ENCODE measurements around the gene HOXC13.

The HOXC13 gene

GRCh38 chr12:53987787-53988230, 49.2 kb downstream of the HOXC13 start:
- no peak for TF ChIP-seq TAF1 (IDR thresholded peaks at IDR 0.05; ENCODE audit: borderline replicate concordance, insufficient read depth, low read length)
- no peak for TF ChIP-seq POLR2AphosphoS5 (IDR thresholded peaks at IDR 0.05; ENCODE audit: low read depth, low read length)
- no peak for TF ChIP-seq REST (IDR thresholded peaks at IDR 0.05; ENCODE audit: insufficient read depth in 1 of 2, low read depth in 2 of 2, low read length in 2 of 2)
- TF ChIP-seq SIN3A (IDR thresholded peaks at IDR 0.05; ENCODE audit: borderline replicate concordance, insufficient read depth, low read length) = no peak
- TF ChIP-seq FOXP2 (optimal IDR thresholded peaks at IDR 0.05; ENCODE audit: borderline replicate concordance, extremely low read depth, extremely low read length, insufficient read depth) = no peak

DNA sequence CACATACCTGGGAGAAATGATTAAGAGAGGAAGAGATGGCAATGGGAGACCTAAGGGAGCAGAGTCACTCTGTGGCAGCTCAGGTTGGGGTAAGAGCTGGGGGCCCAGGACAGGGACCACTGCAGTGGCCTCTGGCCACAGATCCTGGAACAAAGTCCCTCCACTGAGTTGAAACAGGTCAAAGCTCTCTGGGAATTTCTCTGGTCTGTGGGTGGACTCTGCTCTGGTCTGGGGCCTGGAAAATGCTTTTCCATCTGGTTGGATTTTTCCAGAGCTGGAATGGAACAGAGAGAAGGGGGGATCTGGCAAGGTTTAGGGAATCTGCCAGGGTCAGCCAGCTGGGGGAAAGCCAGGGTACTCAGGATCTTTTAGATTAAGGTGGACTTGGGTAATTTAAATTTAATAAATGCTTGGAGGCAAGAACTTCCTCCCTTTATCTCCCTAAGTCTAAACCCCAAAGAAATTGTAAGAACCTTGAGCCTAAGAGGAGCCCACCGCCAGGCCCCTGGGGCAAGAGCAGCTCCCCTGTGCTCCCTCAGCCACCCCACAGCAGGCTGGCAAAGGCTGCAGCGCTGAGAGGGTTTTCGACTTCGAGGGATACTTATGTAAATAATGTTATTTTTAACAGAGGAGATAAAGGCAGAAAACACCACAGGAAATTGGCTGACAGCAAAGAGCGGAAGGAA, 50.1 kb downstream of the HOXC13 start:
- no peak for TF ChIP-seq TAF1 (IDR thresholded peaks at IDR 0.05; ENCODE audit: borderline replicate concordance, insufficient read depth, low read length)
- no peak for TF ChIP-seq POLR2AphosphoS5 (IDR thresholded peaks at IDR 0.05; ENCODE audit: low read depth, low read length)
- no peak for TF ChIP-seq FOXP2 (optimal IDR thresholded peaks at IDR 0.05; ENCODE audit: borderline replicate concordance, extremely low read depth, extremely low read length, insufficient read depth)
- TF ChIP-seq REST (IDR thresholded peaks at IDR 0.05; ENCODE audit: insufficient read depth in 1 of 2, low read depth in 2 of 2, low read length in 2 of 2) = no peak
- no peak for TF ChIP-seq SIN3A (IDR thresholded peaks at IDR 0.05; ENCODE audit: borderline replicate concordance, insufficient read depth, low read length)

DNA sequence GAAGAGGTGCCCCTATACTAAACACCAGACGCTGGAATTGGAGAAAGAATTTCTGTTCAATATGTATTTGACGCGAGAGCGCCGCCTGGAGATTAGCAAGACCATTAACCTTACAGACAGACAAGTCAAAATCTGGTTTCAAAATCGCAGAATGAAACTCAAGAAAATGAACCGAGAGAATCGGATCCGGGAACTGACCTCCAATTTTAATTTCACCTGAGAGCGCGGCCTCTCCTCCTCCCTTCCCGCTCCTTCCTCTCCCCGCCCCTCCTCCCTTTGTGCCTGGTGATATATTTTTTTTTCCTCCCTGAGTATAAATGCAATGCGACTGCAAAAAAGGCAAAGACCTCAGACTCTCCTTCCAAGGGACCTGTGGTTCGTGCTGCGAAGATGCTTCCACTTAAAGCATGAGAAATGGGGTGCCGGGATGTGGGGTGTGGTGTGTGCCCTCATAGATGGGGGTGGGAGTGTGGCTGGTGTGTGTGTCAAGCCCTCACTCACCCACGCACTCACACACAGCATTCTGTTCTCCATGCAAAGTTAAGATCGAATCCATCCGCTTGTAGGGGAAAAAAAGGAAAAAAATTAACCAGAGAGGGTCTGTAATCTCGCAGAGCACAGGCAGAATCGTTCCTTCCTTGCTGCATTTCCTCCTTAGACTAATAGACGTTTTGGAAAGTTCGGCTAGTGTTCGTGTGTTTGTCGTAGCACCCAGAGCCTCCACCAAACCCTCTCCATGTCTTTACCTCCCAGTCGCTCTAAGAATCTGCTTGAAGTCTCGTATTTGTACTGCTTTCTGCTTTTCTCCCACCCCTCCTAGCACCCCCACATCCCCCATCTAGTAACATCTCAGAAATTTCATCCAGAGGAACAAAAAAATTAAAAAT, 50.8 kb downstream of the HOXC13 start:
- TF ChIP-seq FOXP2 (optimal IDR thresholded peaks at IDR 0.05; ENCODE audit: borderline replicate concordance, extremely low read depth, extremely low read length, insufficient read depth) = no peak
- no peak for TF ChIP-seq POLR2AphosphoS5 (IDR thresholded peaks at IDR 0.05; ENCODE audit: low read depth, low read length)
- no peak for TF ChIP-seq REST (IDR thresholded peaks at IDR 0.05; ENCODE audit: insufficient read depth in 1 of 2, low read depth in 2 of 2, low read length in 2 of 2)
- no peak for TF ChIP-seq TAF1 (IDR thresholded peaks at IDR 0.05; ENCODE audit: borderline replicate concordance, insufficient read depth, low read length)
- TF ChIP-seq SIN3A (IDR thresholded peaks at IDR 0.05; ENCODE audit: borderline replicate concordance, insufficient read depth, low read length) = no peak

GRCh38 chr12:53990311-53991076, 51.9 kb downstream of the HOXC13 start:
- TF ChIP-seq REST (IDR thresholded peaks at IDR 0.05; ENCODE audit: insufficient read depth in 1 of 2, low read depth in 2 of 2, low read length in 2 of 2) (no peak), SIN3A (IDR thresholded peaks at IDR 0.05; ENCODE audit: borderline replicate concordance, insufficient read depth, low read length) (no peak), FOXP2 (optimal IDR thresholded peaks at IDR 0.05; ENCODE audit: borderline replicate concordance, extremely low read depth, extremely low read length, insufficient read depth) (no peak), POLR2AphosphoS5 (IDR thresholded peaks at IDR 0.05; ENCODE audit: low read depth, low read length) (no peak), TAF1 (IDR thresholded peaks at IDR 0.05; ENCODE audit: borderline replicate concordance, insufficient read depth, low read length) (no peak)

Measured in PFSK-1 (cell line).